Fibroblast of mammary gland (primary cell): ENCODE measurements around the gene PHF21B.

ENCODE experiments used
- DNase-seq: peaks from one replicate; pipeline ENCODE4 v3.0.0-alpha.2; 2010; ENCODE audit warnings: low read depth
- H3K4me3 ChIP-seq: 2 replicates; pipeline ENCODE4 v1.5.1; 2011; ENCODE audit warnings: low read depth, mild to moderate bottlenecking, low read length, moderate library complexity; ENCODE audit not compliant: control insufficient read depth
- TF ChIP-seq, protein P1 (sequence below): conservative IDR thresholded peaks from 2 replicates; pipeline ENCODE4 v1.5.1; 2011; ENCODE audit warnings: low read depth, low read length, inconsistent platforms; ENCODE audit not compliant: control insufficient read depth, insufficient read depth

PHF21B gene

DNA sequence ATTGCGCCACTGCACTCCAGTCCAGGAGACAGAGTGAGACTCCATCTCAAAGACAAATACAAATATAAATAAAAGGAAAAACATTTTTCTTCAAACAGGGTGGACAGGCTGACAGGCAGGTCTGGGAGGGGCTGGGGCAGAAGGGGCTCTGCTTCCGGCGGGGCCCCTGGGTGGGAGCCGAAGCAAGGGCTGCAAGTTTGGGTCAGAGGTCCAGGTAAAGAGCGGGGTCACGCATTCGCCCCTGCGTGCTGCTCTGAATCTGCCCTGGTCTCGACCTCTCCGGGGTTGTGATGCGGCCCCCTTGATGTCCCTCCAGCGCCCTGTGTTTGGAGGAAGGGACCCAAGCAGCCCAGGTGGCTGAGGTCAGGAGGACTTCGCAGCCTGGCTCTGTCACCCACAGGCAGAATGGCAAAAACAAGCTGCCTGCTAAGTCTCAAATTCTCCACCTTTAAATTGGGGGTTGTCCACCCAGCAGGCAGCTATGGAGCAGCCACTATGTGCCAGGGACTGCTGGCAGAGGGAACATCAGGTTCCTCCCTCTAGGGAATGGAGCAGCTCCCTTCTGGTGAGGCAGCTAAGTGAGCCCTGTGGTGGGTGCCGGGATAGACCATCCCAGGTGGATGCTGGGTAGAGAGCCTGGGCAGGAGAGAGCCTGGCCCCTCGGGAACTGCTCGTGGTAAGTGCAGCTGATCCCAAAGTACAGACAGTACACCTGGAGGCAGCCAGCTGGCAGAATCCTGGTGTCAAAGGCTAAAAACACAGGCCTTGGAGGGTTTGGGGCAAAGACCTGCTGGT is 10.3 kb upstream of the PHF21B start:
- TF ChIP-seq, protein P1, sequence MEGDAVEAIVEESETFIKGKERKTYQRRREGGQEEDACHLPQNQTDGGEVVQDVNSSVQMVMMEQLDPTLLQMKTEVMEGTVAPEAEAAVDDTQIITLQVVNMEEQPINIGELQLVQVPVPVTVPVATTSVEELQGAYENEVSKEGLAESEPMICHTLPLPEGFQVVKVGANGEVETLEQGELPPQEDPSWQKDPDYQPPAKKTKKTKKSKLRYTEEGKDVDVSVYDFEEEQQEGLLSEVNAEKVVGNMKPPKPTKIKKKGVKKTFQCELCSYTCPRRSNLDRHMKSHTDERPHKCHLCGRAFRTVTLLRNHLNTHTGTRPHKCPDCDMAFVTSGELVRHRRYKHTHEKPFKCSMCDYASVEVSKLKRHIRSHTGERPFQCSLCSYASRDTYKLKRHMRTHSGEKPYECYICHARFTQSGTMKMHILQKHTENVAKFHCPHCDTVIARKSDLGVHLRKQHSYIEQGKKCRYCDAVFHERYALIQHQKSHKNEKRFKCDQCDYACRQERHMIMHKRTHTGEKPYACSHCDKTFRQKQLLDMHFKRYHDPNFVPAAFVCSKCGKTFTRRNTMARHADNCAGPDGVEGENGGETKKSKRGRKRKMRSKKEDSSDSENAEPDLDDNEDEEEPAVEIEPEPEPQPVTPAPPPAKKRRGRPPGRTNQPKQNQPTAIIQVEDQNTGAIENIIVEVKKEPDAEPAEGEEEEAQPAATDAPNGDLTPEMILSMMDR: no peak
- no peak for DNase-seq
- H3K4me3 ChIP-seq: no peak overlapping the region

DNA sequence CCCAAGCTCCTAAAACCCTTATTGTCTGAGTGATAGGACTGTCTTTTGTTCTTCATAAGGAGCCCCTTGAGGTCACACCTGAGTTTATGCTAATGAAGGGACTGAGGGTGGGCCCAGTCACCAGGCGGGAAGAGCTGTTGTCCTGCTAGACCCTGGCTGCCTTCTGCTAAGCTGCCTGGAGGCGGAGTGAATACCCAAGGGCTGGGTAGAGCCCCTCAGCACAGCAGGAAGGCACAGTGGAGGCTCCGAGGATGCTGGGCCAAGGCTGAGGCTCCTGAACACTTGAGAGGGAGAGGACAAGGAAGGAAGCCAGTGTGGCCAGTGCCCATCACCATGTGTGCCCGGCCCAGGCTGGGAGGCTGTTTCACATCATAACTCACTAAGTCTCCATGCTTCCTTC is 4.8 kb upstream of the PHF21B start:
- no peak overlapping the region for H3K4me3 ChIP-seq
- TF ChIP-seq, protein P1: no peak
- no peak for DNase-seq

DNA sequence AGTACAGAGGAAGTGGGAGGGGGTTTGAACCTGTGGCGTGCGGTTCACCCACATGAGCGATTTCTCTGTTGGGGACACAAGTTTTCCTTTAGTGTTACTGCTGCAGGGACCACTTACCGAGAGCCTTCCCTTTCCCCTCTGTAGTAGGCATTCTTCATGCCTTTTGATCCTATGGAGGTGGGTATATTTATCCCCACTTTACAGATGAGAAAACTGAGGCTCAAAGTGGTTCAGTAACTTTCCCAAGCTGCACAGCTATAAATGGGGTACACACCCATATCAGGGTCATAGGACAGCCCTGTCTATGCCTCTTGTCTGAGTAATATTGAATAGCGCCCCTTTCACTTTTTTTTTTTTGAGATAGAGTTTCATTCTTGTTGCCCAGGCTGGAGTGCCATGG is 3.3 kb upstream of the PHF21B start:
- no peak overlapping the region for H3K4me3 ChIP-seq
- TF ChIP-seq, protein P1: no peak
- DNase-seq: no peak

DNA sequence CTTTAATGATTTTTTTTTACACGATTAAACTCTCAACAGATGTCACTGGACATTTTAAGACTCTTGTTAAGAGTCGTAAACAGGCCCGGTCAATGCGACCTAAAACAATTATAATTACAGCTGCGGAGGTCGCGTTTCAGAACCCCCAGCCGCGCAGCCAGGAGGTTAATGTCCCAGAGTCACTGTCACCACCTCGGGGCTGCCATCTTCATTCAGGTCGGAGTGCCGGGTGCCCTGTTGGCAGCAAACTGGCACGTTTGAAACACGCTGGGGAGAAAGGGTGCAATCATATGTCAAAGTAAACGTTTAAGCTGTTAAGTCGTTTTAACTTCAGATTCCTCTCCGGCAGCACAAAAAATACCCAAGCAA is 711 bp upstream of the PHF21B start:
- TF ChIP-seq, protein P1: no peak
- H3K4me3 ChIP-seq: peak overlapping the region; percentile 36

DNA sequence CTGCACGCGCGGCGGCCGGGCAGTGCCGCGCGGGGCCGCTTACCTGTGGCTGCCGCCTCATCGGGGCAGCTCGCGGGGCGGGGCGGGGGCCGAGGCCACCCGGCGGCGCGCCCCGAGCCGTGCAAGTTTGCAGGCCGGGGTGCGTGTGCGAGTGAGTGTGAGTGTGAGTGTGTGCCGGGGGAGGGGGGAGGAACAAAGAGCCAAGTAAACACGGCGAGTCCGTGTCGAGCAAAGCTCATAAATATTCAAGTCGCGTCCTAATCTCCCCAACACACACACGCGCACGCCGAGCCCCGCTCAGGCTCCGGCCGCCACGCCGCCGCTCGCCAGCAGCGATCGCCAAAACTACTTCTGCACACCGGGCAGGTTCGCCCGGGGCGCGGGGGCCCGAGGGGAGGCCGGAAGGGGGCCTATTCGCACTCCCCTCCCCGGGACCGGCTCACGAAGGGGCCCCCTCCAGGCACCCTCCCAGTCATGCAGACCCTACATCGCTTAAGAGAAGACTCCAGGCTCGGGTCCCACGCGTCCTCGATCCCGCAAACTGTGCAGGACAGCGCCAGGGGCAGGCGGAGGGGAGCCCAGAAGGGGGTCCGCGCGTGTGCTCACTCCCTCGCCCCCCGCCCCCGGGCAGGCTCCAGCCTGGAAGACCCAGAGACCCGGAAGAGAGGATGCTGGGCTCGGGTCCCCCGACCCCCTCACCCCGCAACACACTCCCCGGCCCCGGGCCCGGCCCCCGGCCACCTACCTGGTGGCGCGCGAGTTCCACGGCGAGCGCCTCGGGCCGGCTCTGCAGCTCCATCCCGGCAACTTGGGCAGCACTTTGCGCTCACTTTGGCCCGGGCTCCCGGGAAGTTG is 827 bp downstream of the PHF21B start:
- peak; percentile 5 for DNase-seq
- TF ChIP-seq, protein P1: no peak
- H3K4me3 ChIP-seq: no peak overlapping the region

More for the DNA sequence above, 711 bp upstream of the PHF21B start:
- no peak for DNase-seq

DNA sequence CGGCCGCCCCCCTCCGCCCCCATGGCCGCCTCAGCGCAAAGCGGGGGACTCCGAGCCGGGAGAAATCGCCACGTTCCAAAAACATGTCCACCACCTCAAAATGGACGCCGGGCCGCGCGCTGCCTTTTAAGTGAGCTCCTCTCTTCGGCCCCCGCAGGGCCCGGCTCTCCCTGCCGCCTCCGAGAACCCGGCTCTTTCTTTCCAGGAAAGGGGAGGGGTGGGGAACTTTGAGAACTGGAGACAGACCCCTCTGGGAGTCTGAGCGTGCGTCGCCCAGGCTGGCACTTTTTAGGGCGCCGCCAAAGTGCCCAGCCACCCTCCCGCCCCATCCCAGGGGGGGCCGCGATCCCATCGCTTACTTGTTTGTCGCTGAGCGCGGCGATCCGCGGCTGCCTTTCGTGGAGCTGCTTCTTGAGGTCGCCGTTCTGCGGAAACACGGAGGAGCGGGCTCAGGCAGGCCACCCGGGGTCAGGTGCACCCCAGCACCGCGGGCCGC is 1.6 kb downstream of the PHF21B start:
- H3K4me3 ChIP-seq: no peak overlapping the region
- no peak for DNase-seq
- TF ChIP-seq, protein P1: no peak
